HEK293T (cell line): Measurements from ENCODE around the gene APBB2.

ENCODE experiments used
- BHLHE40 ChIP-seq: fragments of 450-650 bp; IDR thresholded peaks from 2 replicates; pipeline ENCODE4 v1.6.1; 2016; ENCODE audit warnings: mild to moderate bottlenecking, moderate library complexity, borderline replicate concordance
- SP1 ChIP-seq: fragments of 450-650 bp; IDR thresholded peaks from 2 replicates; pipeline ENCODE4 v1.6.1; 2017
- ZNF384 ChIP-seq: fragments of 450-650 bp; IDR thresholded peaks from 2 replicates; pipeline ENCODE4 v1.6.1; 2016

DNA sequence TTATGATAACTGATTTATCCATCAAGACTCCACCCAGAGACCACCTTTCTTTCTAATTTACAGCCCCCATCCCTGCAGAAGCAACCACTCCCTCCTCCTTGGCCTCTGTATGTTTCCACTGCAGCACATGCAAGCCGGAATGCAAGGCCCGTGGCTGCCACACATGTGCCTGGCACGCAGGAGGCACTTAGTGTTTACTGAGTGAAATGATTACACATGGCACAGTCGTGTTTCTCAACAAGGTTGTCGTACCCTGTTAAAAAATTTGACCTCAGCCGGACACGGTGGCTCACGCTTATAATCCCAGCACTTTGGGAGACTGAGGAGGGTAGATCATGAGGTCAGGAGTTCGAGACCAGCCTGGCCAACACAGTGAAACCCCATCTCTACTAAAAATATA, 104.3 kb downstream of the APBB2 start:
- TF ChIP-seq ZNF384 (no peak), BHLHE40 (no peak), SP1 (no peak)
